Pancreas (tissue), 10 donors: ENCODE measurements around the gene GRIN3A. TPM values are rescaled to one million over a fixed set of nuclear protein-coding genes. Genes with fewer than 3 reads are reported as not detected.

Experiments
- ATAC-seq, 4 donors: fragments of 200-7000 bp; cut with Tn5 transposase; one replicate each; pipeline versions ENCODE4 v1.8.0 to v1.9.1; 2020; ENCODE audit warnings: mild to moderate bottlenecking in 4 of 4, moderate library complexity in 4 of 4
- DNase-seq, 6 donors: peaks; one replicate each; pipeline ENCODE4 v3.0.0-alpha.2; 2020
- FAIRE-seq: peaks from 2 replicates; lab custom pipeline; 2012; peaks lifted over from hg19 to GRCh38; lab: Jason Lieb, UNC
- H3K27ac ChIP-seq, 4 donors: fragments of 200-600 bp; sonication (generic); 1 replicate in 3 of 4; 2 replicates in 1 of 4; pipeline versions ENCODE4 v1.5.0 to v1.8.0; 2020
- H3K27me3 ChIP-seq, 4 donors: fragments of 200-600 bp; one replicate each; pipeline ENCODE4 v1.8.0; 2021
- H3K36me3 ChIP-seq, 3 donors: fragments of 200-600 bp; sonication (generic) in 1 of 3; one replicate each; pipeline versions ENCODE4 v1.5.0 to v1.8.0; 2020 to 2021
- H3K4me1 ChIP-seq, 3 donors: fragments of 200-600 bp; one replicate each; pipeline ENCODE4 v1.8.0; 2021
- H3K4me3 ChIP-seq, 4 donors: fragments of 200-600 bp; sonication (generic) in 2 of 4; one replicate each; pipeline versions ENCODE4 v1.5.0 to v1.8.0; 2020 to 2021
- H3K9me3 ChIP-seq, 4 donors: fragments of 200-600 bp; one replicate each; pipeline ENCODE4 v1.8.0; 2021
- CTCF ChIP-seq, 4 donors: fragments of 200-600 bp; sonication (generic) in 3 of 4; IDR thresholded peaks; one replicate each; pipeline versions ENCODE4 v1.5.0 to v1.8.0; 2021; ENCODE audit warnings: antibody characterized with exemption in 4 of 4
- WGBS, 2 donors: extraction: QIAGEN DNeasy Blood & Tissue Kit; methylation state at CpG; one replicate each; pipeline ENCODE4 v1.1.7; 2013; 5-methylcytosine and 5-hydroxymethylcytosine counted together
- intact Hi-C, 3 donors: fragments of 100-400 bp; cut with DNase I; formaldehyde crosslinking; loops; one replicate each; pipeline versions ENCODE4 v1.11.1 to v1.14.2; 2022
- polyA plus RNA-seq, 2 donors: library from polyadenylated mRNA; stranded (reverse); fragments of 200-250 nt; gene quantifications; one replicate each; pipeline ENCODE4 v1.2.3, GENCODE V29; 2013
- total RNA-seq, 6 donors: library from RNA; stranded (reverse); fragmentation: NEBNext Ultra II Directional in 4 of 6; extraction: Animal tissue kit (Norgen Biotek cat#: 25700) in 4 of 6; gene quantifications; one replicate each; pipeline versions ENCODE4 v1.2.1 to v1.2.4, GENCODE V29; 2021 to 2023
- donor health status: healthy with polysubstance abuse.
- donor health status: DM: no; HTN: no; CAD: no; lungs with moderate emphysema.
- donor health status: DM: no; HTN: no; CAD: no.
- donor health status: control.
- donor health status: control.
- donor health status: Bipolar disorder and iron deficiency.
- donor health status: DM: yes; HTN: yes; CAD: no.
- donor health status: DM: no; HTN: no; CAD: no.
- donor health status: DM: no; HTN: no; CAD: no.
- donor health status: DM: yes; HTN: yes; CAD: no.

GRIN3A gene
- total and polyA plus RNA-seq, 8 donors = under 0.01 to 0.09 (median 0.05) TPM; not detected in 2

GRCh38 chr9:101626295-101626694 is 112.2 kb downstream of the GRIN3A start:
- Histone ChIP-seq H3K36me3 (no peaks in the 10 kb centered on the region), H3K27ac (no peak overlapping the region), H3K9me3 (no peaks in the 10 kb centered on the region), H3K27me3 (no peaks in the 10 kb centered on the region), H3K4me1 (peaks cover 0 to 4% (median 0%) of the 10 kb centered on the region in 3 donors), H3K4me3 (no peak overlapping the region)
- DNase-seq (no peak), FAIRE-seq (no peak), ATAC-seq (no peak)
- intact Hi-C loops = no loop called here
- WGBS, 2 donors = 89 to 92% methylated on average over 1 of the region's 1 CpG
- TF ChIP-seq CTCF (IDR thresholded peaks at IDR 0.05) = no peak

DNA sequence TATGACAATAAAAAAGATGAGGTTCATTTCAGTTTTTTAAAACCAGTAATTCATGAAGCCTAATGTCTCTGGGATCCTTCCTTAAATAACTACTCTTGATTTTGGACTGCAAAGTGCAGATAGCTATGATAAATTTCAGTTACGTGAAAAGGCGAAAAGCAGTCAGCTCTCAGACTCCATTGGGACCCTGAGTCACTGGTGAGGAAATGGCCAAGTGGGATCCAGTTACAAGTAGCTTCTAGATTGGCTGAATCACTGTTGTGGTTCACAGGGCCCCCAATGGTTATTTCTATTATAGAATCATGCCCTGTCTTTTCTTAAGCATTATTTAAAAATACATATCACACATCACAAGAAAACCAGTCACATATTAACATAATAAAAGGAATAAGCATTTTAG is 112.6 kb downstream of the GRIN3A start:
- no peaks in the 10 kb centered on the region for H3K9me3 ChIP-seq
- DNase-seq (no peak), ATAC-seq (no peak), FAIRE-seq (no peak)
- H3K4me3 ChIP-seq = no peak overlapping the region
- H3K4me1 ChIP-seq = peaks cover 0 to 4% (median 0%) of the 10 kb centered on the region in 3 donors
- no peak overlapping the region for H3K27ac ChIP-seq
- no peaks in the 10 kb centered on the region for H3K27me3 ChIP-seq
- TF ChIP-seq CTCF (IDR thresholded peaks at IDR 0.05) = no peak
- H3K36me3 ChIP-seq = no peaks in the 10 kb centered on the region
- WGBS, 2 donors = 86 to 98% methylated on average over 2 of the region's 2 CpGs
- intact Hi-C loops = no loop called here

GRCh38 chr9:101620452-101620851 is 118.0 kb downstream of the GRIN3A start:
- Histone ChIP-seq H3K4me3 (no peak overlapping the region), H3K36me3 (no peaks in the 10 kb centered on the region), H3K27ac (no peak overlapping the region), H3K4me1 (no peaks in the 10 kb centered on the region), H3K27me3 (no peaks in the 10 kb centered on the region), H3K9me3 (no peaks in the 10 kb centered on the region)
- intact Hi-C loops = no loop called here
- TF ChIP-seq CTCF (IDR thresholded peaks at IDR 0.05) = no peak
- DNase-seq (no peak), ATAC-seq (no peak), FAIRE-seq (no peak)
- 89 to 100% methylated on average over 1 of the region's 1 CpG for WGBS, 2 donors

DNA sequence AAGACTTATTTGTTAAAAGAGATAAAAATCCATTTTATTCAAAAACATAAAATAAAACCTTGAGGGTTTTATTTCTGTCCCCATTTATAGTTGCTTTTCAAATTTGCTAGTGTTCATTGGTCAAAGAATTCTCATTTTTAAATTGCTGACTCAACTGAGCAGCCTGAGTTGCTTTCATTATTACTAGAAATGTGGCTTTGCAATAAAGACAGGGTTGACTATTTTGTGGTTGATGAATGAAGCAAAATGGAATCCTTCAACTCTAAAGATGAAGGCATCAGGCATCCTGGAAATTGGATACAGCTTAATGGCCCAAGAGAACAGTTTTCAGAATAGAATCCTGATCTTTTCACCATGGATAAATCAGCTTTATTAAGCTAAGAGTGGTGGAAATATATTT is 119.7 kb downstream of the GRIN3A start:
- Histone ChIP-seq H3K4me3 (no peak overlapping the region), H3K27ac (no peak overlapping the region), H3K36me3 (no peaks in the 10 kb centered on the region), H3K9me3 (no peaks in the 10 kb centered on the region), H3K27me3 (no peaks in the 10 kb centered on the region), H3K4me1 (no peaks in the 10 kb centered on the region)
- TF ChIP-seq CTCF (IDR thresholded peaks at IDR 0.05) = no peak
- intact Hi-C loops = no loop called here
- FAIRE-seq (no peak), DNase-seq (no peak), ATAC-seq (no peak)

DNA sequence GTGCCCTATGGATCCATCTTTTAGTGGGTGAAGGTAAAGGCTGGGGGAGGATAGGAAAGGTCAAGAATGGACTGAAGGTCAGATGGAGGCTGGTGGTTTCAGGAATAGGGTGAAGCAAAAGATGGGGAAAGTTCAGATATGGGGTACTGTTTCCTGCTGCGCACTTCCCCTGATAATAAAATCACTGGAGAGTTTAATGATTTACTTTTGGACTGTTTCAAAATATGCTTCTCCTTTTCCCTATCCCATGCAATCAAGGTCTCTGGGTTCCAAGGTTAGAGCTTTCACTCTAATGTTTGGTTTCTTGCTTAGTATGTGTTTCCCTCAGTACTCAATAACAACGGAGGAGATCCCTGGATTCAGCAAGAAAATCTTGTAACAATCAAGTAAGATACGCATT is 132.9 kb downstream of the GRIN3A start:
- WGBS, 2 donors = 41 to 45% methylated on average over 3 of the region's 3 CpGs
- TF ChIP-seq CTCF (IDR thresholded peaks at IDR 0.05) = no peak
- no peak for FAIRE-seq

More for the DNA sequence above, 132.9 kb downstream of the GRIN3A start:
- Histone ChIP-seq H3K27me3 (no peaks in the 10 kb centered on the region), H3K4me3 (no peak overlapping the region), H3K9me3 (no peaks in the 10 kb centered on the region), H3K27ac (no peak overlapping the region), H3K36me3 (no peaks in the 10 kb centered on the region), H3K4me1 (no peaks in the 10 kb centered on the region)
- ATAC-seq (no peak), DNase-seq (no peak)
- intact Hi-C loops = no loop called here
